HEK293 (cell line): ENCODE data around the gene LHX6.

Source experiments
- MEIS1 ChIP-seq: sonication (generic); formaldehyde crosslinking; IDR thresholded peaks from 2 replicates; pipeline ENCODE4 v1.8.1; 2022; ENCODE audit warnings: missing genetic modification reagents, mild to moderate bottlenecking, borderline replicate concordance
- ZNF311 ChIP-seq: fragments of 450-650 bp; formaldehyde crosslinking; IDR thresholded peaks from 2 replicates; pipeline ENCODE4 v1.5.1; 2017; ENCODE audit warnings: missing biosample characterization, missing genetic modification characterization, borderline replicate concordance
- ZSCAN16 ChIP-seq: fragments of 450-650 bp; formaldehyde crosslinking; IDR thresholded peaks from 2 replicates; pipeline ENCODE4 v1.5.1; 2016; ENCODE audit warnings: missing biosample characterization, missing genetic modification characterization
- TF ChIP-seq, protein P1 (sequence below): fragments of 450-650 bp; formaldehyde crosslinking; IDR thresholded peaks from 2 replicates; pipeline ENCODE4 v1.5.1; 2017; ENCODE audit warnings: missing biosample characterization, mild to moderate bottlenecking, missing genetic modification characterization, moderate library complexity
- TF ChIP-seq, protein P2 (sequence below): fragments of 450-650 bp; formaldehyde crosslinking; IDR thresholded peaks from 2 replicates; pipeline ENCODE4 v1.5.1; 2016; ENCODE audit warnings: missing biosample characterization, missing genetic modification characterization
- TF ChIP-seq, protein P3 (sequence below): fragments of 450-650 bp; formaldehyde crosslinking; IDR thresholded peaks from 2 replicates; pipeline ENCODE4 v1.5.1; 2016; ENCODE audit warnings: missing biosample characterization, missing genetic modification characterization
- TF ChIP-seq, protein P4 (sequence below): fragments of 450-650 bp; formaldehyde crosslinking; IDR thresholded peaks from 2 replicates; pipeline ENCODE4 v1.5.1; 2016; ENCODE audit warnings: missing biosample characterization, missing genetic modification characterization

DNA sequence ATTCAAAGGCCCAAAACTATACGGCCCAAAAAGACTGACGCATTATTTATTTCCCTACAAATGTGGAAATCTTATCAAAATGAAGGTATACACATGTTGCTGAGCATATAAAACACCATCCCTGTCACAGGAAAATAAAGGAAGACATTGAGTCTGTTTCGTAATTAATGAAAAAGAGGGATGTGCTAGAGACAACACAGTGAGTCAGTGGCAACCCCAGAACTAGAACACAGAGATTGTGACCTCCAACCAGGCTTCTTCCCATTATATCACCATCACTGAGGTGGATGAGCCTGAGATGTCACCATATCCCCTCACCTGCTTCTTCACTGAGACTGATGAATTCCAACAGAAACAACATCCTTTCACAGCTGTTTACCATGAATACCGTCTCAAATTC is 73.0 kb downstream of the LHX6 start:
- TF ChIP-seq, protein P1, sequence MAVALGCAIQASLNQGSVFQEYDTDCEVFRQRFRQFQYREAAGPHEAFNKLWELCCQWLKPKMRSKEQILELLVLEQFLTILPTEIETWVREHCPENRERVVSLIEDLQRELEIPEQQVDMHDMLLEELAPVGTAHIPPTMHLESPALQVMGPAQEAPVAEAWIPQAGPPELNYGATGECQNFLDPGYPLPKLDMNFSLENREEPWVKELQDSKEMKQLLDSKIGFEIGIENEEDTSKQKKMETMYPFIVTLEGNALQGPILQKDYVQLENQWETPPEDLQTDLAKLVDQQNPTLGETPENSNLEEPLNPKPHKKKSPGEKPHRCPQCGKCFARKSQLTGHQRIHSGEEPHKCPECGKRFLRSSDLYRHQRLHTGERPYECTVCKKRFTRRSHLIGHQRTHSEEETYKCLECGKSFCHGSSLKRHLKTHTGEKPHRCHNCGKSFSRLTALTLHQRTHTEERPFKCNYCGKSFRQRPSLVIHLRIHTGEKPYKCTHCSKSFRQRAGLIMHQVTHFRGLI (tag by site-specific recombination), result no peak
- TF ChIP-seq, protein P2, sequence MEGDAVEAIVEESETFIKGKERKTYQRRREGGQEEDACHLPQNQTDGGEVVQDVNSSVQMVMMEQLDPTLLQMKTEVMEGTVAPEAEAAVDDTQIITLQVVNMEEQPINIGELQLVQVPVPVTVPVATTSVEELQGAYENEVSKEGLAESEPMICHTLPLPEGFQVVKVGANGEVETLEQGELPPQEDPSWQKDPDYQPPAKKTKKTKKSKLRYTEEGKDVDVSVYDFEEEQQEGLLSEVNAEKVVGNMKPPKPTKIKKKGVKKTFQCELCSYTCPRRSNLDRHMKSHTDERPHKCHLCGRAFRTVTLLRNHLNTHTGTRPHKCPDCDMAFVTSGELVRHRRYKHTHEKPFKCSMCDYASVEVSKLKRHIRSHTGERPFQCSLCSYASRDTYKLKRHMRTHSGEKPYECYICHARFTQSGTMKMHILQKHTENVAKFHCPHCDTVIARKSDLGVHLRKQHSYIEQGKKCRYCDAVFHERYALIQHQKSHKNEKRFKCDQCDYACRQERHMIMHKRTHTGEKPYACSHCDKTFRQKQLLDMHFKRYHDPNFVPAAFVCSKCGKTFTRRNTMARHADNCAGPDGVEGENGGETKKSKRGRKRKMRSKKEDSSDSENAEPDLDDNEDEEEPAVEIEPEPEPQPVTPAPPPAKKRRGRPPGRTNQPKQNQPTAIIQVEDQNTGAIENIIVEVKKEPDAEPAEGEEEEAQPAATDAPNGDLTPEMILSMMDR (tag by site-specific recombination), result no peak
- TF ChIP-seq ZNF311 (tag by site-specific recombination) (no peak), ZSCAN16 (tag by site-specific recombination) (no peak), MEIS1 (CRISPR knock-in tag) (no peak)
- TF ChIP-seq, protein P3, sequence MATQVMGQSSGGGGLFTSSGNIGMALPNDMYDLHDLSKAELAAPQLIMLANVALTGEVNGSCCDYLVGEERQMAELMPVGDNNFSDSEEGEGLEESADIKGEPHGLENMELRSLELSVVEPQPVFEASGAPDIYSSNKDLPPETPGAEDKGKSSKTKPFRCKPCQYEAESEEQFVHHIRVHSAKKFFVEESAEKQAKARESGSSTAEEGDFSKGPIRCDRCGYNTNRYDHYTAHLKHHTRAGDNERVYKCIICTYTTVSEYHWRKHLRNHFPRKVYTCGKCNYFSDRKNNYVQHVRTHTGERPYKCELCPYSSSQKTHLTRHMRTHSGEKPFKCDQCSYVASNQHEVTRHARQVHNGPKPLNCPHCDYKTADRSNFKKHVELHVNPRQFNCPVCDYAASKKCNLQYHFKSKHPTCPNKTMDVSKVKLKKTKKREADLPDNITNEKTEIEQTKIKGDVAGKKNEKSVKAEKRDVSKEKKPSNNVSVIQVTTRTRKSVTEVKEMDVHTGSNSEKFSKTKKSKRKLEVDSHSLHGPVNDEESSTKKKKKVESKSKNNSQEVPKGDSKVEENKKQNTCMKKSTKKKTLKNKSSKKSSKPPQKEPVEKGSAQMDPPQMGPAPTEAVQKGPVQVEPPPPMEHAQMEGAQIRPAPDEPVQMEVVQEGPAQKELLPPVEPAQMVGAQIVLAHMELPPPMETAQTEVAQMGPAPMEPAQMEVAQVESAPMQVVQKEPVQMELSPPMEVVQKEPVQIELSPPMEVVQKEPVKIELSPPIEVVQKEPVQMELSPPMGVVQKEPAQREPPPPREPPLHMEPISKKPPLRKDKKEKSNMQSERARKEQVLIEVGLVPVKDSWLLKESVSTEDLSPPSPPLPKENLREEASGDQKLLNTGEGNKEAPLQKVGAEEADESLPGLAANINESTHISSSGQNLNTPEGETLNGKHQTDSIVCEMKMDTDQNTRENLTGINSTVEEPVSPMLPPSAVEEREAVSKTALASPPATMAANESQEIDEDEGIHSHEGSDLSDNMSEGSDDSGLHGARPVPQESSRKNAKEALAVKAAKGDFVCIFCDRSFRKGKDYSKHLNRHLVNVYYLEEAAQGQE (tag by site-specific recombination), result no peak
- TF ChIP-seq, protein P4, sequence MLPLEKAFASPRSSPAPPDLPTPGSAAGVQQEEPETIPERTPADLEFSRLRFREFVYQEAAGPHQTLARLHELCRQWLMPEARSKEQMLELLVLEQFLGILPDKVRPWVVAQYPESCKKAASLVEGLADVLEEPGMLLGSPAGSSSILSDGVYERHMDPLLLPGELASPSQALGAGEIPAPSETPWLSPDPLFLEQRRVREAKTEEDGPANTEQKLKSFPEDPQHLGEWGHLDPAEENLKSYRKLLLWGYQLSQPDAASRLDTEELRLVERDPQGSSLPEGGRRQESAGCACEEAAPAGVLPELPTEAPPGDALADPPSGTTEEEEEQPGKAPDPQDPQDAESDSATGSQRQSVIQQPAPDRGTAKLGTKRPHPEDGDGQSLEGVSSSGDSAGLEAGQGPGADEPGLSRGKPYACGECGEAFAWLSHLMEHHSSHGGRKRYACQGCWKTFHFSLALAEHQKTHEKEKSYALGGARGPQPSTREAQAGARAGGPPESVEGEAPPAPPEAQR, result no peak
